GM10248 (cell line): ENCODE measurements around the gene GREB1L.

Source experiments
- CTCF ChIA-PET: fragments of 300-600 bp; sonication (Branson Sonifier 250); formaldehyde crosslinking; extraction: SDS; loops from one replicate; lab custom pipeline; 2021; ENCODE audit warnings: antibody characterized with exemption; lab: Yijun Ruan, JAX
- POLR2A ChIA-PET: fragments of 350-650 bp; sonication (Branson Sonifier 250); formaldehyde crosslinking; extraction: SDS; loops from one replicate; lab custom pipeline; 2020; ENCODE audit warnings: antibody characterized with exemption; lab: Yijun Ruan, JAX
- DNase-seq: peaks from one replicate; pipeline ENCODE4 v3.0.0; 2012; ENCODE audit errors: extremely low spot score
- CTCF ChIP-seq: IDR thresholded peaks from 2 replicates; pipeline ENCODE4 v1.5.1; 2012; ENCODE audit warnings: mild to moderate bottlenecking, low read depth; ENCODE audit errors: extremely low read depth, missing control alignments, control extremely low read depth

GREB1L gene

GRCh38 chr18:21242141-21242779 is at the start of gene GREB1L:
Gene GREB1L (plus strand): TSS chr18:21242232. CDS start chr18:21383519, 141,287 bp downstream.
- TF ChIP-seq CTCF = no peak
- POLR2A ChIA-PET = no interaction called here
- peak; percentile 55 for DNase-seq
- CTCF ChIA-PET = no interaction called here

- ChIA-PET CTCF (interaction anchor here (1.0 to 6.7 kb wide), 7 partner anchors 8 to 767 kb away, joined by 3 to 57 read pairs (median 4); no protein-coding TSS in a partner anchor), POLR2A (no interaction called here)
- DNase-seq = no peak
- TF ChIP-seq CTCF = no peak
These were observed 49.8 kb upstream of the GREB1L start for GRCh38 chr18:21192308-21192624.

GRCh38 chr18:21194871-21195771 is 46.9 kb upstream of the GREB1L start:
- DNase-seq = peak; percentile 32
- POLR2A ChIA-PET = no interaction called here

GRCh38 chr18:21196426-21196825 is 45.6 kb upstream of the GREB1L start:
- no peak for DNase-seq
- no peak for TF ChIP-seq CTCF
- ChIA-PET CTCF (interaction anchor here (1.2 to 6.7 kb wide), 6 partner anchors 9 to 759 kb away, joined by 5 to 57 read pairs (median 11); no protein-coding TSS in a partner anchor), POLR2A (no interaction called here)

More at GRCh38 chr18:21194871-21195771, 46.9 kb upstream of the GREB1L start:
- TF ChIP-seq CTCF = peak; percentile 63
- CTCF ChIA-PET = interaction anchor here (0.7 to 6.7 kb wide), 27 partner anchors 8 to 1447 kb away, joined by 3 to 57 read pairs (median 4); no protein-coding TSS in a partner anchor

- TF ChIP-seq CTCF = no peak
- DNase-seq = no peak
- CTCF ChIA-PET = no interaction called here
- POLR2A ChIA-PET = no interaction called here
These were observed 38.9 kb upstream of the GREB1L start for GRCh38 chr18:21203126-21203525.

- DNase-seq = no peak
- CTCF ChIA-PET = no interaction called here
- POLR2A ChIA-PET = no interaction called here
- TF ChIP-seq CTCF = no peak
These were observed 38.3 kb upstream of the GREB1L start for GRCh38 chr18:21203542-21204241.
